ENCODE results near the gene DEXI.

DNA sequence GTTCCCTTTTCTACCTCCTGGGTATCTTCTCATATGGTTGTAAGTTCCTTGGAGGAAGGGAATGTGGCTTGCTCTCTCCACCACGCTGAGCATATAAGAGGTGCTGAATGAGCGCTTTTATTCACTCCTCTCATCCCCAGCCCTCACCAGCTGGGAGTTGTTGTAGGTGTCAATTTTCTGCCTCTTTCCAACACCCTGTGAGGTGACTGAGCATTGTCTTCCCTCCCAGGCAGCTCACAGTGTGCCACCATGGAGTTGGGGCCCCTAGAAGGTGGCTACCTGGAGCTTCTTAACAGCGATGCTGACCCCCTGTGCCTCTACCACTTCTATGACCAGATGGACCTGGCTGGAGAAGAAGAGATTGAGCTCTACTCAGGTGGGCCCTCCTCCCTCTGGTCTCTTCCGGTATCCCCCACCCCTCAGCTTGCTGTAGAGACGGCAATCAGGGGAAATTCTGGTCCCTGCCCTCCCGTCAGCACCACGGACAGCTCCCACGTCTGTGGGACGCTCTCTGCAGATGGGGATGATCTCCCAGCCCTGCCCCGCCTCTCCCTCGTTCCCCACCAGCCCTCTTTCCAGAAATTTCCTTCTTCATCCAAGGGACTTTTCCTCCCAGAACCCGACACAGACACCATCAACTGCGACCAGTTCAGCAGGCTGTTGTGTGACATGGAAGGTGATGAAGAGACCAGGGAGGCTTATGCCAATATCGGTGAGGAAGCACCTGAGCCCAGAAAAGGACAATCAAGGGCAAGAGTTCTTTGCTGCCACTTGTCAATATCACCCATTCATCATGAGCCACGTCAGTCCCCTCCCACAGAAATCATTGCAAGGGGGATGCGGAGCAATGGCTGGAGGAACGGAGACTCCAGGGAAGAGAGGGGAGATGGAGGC is 47.0 kb downstream of the DEXI start:
- no peak for TF ChIP-seq TAF1 (IDR thresholded peaks at IDR 0.05; ENCODE audit: borderline replicate concordance, insufficient read depth, low read length)
- no peak for TF ChIP-seq POLR2AphosphoS5 (IDR thresholded peaks at IDR 0.05; ENCODE audit: low read depth, low read length)
- no peak for TF ChIP-seq SIN3A (IDR thresholded peaks at IDR 0.05; ENCODE audit: borderline replicate concordance, insufficient read depth, low read length)

Measured in PFSK-1 (cell line).